Retinal pigment epithelial cell (primary cell): ENCODE results near the gene MAP4K4.

ENCODE experiments used
- DNase-seq: peaks from one replicate; pipeline ENCODE4 v3.0.0-alpha.2; 2010; ENCODE audit warnings: low read depth
- H3K4me3 ChIP-seq: 2 replicates; pipeline ENCODE4 v1.5.1; 2011; ENCODE audit warnings: mild to moderate bottlenecking, low read length, control low read depth, moderate library complexity
- CTCF ChIP-seq: conservative IDR thresholded peaks from 2 replicates; pipeline ENCODE4 v1.5.1; 2011; ENCODE audit warnings: low read depth, low read length, control low read depth, inconsistent platforms

The MAP4K4 gene

DNA sequence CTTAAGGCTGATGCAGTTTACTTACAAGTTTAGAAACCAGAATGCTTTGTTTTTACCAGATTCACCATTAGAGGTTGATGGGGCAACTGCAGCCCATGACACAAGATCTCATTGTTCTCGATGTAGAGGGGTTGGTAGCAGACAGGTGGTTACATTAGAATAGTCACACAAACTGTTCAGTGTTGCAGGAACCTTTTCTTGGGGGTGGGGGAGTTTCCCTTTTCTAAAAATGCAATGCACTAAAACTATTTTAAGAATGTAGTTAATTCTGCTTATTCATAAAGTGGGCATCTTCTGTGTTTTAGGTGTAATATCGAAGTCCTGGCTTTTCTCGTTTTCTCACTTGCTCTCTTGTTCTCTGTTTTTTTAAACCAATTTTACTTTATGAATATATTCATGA lies 194.9 kb downstream of the MAP4K4 start:
- TF ChIP-seq CTCF, result no peak
- no peak for DNase-seq
- no peak overlapping the region for H3K4me3 ChIP-seq

GRCh38 chr2:101893681-101894381 lies 196.3 kb downstream of the MAP4K4 start:
- TF ChIP-seq CTCF, result no peak
- no peak overlapping the region for H3K4me3 ChIP-seq
- no peak for DNase-seq

- DNase-seq, result no peak
- no peak for TF ChIP-seq CTCF
- no peak overlapping the region for H3K4me3 ChIP-seq
Measured at GRCh38 chr2:101895039-101895438, 197.5 kb downstream of the MAP4K4 start.

DNA sequence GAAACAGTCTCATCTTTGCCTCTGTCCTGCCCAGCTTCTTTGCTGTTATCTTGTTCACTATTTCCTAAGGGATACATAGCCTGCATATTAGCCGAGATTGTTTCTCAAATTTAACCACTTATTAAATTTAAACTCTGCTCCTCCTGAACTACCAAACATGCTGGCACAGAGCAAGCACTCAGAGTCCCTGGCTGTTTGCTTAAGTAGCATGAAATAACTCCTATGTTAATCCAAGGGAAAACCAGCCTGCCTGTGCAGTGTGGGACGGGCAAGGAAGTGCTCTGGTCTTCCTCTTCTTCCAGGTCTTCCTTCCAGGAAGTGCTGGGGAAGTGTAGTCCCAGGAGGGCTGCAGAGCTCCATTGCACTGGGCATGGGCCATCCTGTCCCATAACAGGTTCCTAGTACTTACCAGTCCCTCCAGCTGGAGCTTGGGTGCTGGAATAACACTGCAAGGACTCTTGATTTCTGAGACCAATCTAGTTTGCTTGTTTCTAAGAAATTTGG lies 198.4 kb downstream of the MAP4K4 start:
- no peak for DNase-seq
- TF ChIP-seq CTCF, result no peak

DNA sequence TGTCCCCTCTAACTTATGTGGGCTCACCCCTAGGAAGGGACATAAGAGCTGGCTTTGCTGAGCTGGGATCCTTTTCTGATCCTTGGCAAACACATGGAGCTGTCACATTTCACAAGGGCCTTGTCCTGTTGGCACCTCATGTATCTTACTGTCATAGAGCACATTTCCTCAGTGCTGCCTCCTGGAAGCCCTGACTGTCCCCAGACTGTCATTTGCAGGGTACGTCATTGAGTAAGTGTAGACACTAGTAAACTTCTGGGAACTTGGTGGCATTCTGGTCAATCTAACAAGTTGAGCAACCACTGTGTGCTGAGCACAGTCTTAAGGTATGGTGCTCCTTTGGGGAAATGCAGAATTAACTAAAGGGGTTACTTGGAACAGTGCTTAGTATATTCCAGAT lies 199.8 kb downstream of the MAP4K4 start:
- DNase-seq, result no peak
- no peak for TF ChIP-seq CTCF
- H3K4me3 ChIP-seq, result no peak overlapping the region

More for the DNA sequence above, 198.4 kb downstream of the MAP4K4 start:
- no peak overlapping the region for H3K4me3 ChIP-seq

- H3K4me3 ChIP-seq, result no peak overlapping the region
- no peak for TF ChIP-seq CTCF
- DNase-seq, result no peak
Measured at GRCh38 chr2:101899265-101899664, 201.8 kb downstream of the MAP4K4 start.

- no peak for DNase-seq
- no peak overlapping the region for H3K4me3 ChIP-seq
- TF ChIP-seq CTCF, result no peak
Measured at GRCh38 chr2:101899871-101900270, 202.4 kb downstream of the MAP4K4 start.
